Cardiac septum (tissue), 1 donor: ENCODE data around the gene ANKRD65. TPM values are rescaled to one million over a fixed set of nuclear protein-coding genes. Genes with fewer than 3 reads are reported as not detected.
"Not testable (repeated sequence)": the region's sequence is repeated elsewhere in the genome, so short reads cannot be mapped to it uniquely, and the experiment has no call there.

ENCODE experiments used
- DNase-seq: peaks from one replicate; pipeline ENCODE4 v3.0.0-alpha.2; 2020; ENCODE audit warnings: low spot score
- intact Hi-C: fragments of 100-400 bp; cut with DNase I; formaldehyde crosslinking; loops from one replicate; pipeline ENCODE4 v1.14.0; 2022
- total RNA-seq: library from RNA; stranded (reverse); fragmentation: NEBNext Ultra II Directional; extraction: Animal tissue kit (Norgen Biotek cat#: 25700); gene quantifications from one replicate; pipeline ENCODE4 v1.2.1, GENCODE V29; 2021
- donor health status: DM: no; HTN: no; CAD: no.

The ANKRD65 gene
- total RNA-seq, 1 donor from 2014 or later: 1.8 TPM

DNA sequence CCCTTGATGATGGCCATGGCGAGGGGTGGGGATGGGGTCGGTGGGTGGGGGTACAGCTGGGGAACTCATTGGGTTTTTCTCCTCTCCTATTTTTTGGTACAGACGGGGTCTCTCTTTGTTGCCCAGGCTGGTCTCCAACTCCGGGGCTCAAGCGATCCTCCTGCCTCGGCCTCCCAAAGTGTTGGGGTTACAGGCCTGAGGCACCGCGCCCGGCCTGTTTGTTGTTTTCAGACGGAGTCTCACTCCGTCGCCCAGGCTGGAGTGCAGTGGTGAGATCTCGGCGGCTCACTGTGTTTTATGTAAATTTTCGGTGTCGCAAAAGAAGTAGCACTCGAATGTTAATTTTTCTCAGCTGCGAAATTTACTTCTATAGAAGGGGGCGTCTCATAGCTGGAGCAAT is 25.6 kb upstream of the ANKRD65 start:
- intact Hi-C loops, DNase-seq: not testable (repeated sequence)

DNA sequence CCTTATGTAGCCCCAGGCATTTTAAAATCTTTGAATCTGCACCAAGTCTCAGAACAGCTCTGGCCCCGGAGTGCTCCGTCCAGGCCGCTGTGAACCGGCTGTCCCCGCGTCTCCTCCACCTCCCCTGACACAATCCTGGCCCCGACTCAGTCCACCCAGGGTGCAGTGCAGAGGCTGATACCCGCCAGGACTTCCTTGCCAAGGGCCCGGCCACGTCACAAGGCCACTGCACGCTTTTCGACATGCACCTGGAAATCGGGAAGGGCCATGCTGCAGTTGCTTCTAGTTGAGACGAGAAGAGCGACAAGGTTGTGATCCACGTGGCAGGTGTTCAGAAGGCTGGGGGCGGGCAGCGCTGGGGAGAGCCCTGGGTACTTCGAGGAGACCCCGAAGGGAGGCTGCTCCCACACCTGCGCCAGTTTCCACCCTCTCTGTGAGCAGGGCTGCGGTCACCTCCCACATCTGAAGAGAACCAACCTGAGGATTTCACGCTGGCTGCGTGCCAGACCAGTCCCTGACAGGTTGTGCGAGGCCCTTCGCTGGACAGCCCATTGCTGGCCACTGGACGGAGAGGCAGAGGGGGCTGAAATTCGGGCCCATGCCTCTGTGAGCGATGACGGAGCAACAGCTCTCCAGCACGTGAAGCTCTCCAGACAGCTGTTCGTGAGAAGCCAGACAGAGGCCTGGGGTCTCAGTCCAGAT is 21.1 kb upstream of the ANKRD65 start:
- intact Hi-C loops: loop anchor here (5.0 kb wide), 1 partner anchor 45 kb away; the partner anchor contains the start of gene CCNL2

DNA sequence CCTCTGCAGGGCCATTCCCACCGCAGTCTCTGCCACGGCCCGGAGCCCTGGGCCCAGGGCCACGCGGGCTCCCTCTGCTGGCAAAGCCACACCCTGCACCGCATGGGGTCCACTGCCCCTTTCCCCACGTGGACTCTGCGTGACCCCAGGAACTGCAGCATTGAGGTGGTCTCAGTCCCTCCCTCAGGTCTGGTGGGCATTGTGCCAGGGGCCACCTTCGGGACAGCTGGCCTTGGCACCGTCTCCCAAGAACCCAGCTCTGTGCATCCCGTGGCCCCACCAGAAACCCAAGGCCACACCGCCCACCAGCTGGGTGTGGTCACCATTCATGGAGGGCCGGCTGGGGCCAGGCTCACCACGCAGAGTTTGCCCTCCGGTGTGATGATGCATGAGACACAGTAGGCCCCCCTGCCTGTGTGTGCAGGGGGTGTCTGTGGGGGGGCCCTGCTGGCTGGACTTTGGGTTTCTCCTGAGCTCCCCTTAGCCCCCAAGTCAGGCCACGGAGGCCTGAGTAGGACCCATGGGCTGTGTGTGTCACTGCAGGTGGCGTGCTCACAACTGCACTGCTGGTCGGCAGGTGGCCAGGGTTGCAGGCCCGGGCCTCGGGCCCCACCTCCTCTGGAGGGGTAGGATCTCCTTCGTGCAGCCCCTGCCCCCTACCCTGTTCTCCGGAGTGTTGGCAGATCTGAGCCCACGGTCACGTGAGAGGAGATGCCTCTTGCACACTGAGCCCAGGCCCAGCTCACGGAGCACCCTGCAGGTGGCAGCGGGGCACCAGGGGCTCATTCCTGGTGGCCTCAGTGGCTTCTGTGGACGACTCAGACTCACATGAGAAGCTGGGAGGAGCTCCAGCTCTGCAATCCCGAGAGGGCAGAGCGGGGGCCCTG is 20.2 kb upstream of the ANKRD65 start:
- intact Hi-C loops: loop anchor here (5.0 kb wide), 1 partner anchor 44 kb away; the partner anchor contains the start of gene CCNL2
- no peak for DNase-seq

More for the DNA sequence above, 21.1 kb upstream of the ANKRD65 start:
- no peak for DNase-seq

DNA sequence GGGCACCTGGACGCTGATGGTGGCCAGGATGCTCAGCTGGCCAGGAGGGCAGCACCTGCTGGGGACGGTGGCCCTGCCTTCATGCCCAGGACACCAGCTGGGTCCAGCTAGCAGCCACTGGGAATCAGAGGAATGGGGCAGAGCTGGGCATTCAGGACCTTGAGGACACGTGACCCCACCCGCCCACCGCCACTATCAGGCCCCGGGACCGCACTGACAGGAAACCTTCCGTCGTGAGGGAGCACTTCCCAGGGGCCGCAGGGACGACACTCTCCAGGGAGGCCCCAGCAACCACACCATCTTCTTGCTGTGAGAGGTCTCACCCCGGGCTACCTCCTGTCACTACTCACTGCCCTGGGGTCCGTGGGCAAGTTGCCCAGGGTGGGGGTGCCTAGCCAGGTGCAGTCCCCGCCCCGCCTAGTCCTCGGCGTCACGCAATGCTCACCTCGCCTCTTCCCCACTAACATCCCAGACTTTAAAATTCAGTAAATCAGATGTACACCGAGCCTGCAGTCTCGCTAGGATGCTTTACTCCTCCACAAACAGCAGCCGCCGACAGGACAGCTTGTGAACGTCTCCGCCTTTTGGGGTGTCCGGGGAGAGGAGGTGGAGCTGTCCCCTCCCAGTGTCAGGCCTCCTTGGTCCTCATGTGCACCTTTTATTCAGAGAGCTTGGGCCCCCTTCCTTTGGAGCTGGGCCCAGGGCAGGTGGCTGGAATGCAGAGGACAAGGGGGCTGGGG is 19.4 kb upstream of the ANKRD65 start:
- intact Hi-C loops: loop anchor here (5.0 kb wide), 1 partner anchor 43 kb away; the partner anchor contains the start of gene CCNL2
- no peak for DNase-seq

DNA sequence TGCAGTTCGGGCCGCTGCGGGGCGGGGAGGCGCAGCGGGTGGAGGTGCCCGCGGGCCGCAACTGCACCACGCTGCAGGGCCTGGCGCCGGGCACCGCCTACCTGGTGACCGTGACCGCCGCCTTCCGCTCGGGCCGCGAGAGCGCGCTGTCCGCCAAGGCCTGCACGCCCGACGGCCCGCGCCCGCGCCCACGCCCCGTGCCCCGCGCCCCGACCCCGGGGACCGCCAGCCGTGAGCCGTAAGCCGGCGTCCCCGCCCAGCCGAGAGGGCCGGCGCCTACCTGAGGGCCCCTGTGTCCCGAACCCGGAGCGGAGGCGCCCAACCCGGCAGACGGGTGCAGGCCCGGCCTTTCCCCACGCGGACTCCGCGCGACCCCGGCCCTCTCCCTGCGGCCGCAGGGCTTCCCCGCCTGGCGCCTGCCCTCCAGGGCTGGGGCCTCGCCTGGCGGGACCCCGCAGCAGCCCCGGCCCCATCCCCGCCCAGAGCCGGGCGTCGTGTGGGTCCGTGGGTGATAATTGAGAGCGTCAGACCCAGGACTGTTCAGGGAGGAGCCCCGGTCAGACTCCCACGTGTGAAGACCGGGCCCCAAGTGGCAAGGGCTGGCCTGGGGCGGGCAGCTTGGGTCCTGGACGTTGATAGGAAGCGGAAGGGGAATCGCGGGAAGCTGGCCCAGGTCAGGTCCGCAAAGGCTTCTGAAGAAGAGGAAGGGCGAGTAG is 18.6 kb upstream of the ANKRD65 start:
- no peak for DNase-seq

DNA sequence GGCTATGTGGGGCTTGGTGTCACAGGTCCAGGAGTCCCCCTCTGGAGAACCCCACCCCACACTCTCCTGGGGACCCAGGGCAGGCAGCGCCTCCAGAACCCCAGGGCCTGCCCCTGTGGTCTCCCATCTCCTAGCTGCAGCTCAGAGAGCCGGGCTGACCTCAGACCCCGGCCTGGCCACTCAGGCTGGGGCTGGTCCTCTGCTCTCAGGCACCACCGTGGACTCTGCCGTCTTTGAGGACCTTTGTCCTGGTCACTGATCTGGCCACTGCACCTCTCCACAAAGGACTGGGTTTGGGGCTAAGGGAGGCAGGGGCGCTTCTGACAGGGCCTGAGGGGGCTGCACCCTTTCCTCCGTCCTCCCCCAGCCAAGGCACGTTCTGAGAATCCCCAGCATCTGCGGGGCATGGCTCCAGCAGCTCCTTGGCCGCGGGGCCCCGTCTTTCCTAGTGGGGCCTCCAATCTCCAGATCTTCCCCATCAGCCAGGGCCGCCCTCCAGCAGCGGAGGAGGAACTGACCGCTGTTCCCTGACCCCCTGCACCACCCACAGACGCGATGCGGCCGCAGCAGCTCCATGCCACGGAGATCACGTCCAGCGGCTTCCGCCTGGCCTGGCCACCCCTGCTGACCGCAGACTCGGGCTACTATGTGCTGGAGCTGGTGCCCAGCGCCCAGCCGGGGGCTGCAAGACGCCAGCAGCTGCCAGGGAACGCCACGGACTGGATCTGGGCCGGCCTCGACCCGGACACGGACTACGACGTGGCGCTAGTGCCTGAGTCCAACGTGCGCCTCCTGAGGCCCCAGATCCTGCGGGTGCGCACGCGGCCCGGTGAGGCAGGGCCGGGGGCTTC is 17.7 kb upstream of the ANKRD65 start:
- no peak for DNase-seq
- intact Hi-C loops: no loop called here

More for the DNA sequence above, 18.6 kb upstream of the ANKRD65 start:
- intact Hi-C loops: loop anchor here (5.0 kb wide), 1 partner anchor 42 kb away; the partner anchor contains the start of gene CCNL2

DNA sequence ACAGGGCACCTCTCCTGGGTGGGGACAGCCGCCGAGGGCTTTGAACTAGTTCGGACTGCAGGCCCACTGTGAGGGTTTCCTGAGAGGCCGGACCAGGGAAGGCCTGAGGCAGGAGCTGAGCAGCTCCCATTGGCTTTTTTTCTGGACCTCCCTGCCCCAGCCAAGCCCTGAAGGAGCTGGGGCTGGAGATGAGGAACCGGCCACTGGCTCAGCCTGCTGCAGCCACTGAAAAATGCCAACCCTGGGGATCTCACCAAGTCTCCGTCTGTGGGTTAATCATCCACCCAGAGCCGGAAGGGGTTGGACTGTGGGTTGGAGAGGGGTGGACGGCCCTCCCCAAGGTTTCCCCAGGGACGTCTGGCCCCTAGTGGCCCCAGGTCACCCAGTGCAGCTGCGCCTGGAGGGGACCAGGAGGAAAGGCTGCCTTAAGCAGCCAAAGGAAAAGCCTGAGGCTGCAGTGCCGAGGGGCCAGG is 16.9 kb upstream of the ANKRD65 start:
- no peak for DNase-seq
- intact Hi-C loops: no loop called here

DNA sequence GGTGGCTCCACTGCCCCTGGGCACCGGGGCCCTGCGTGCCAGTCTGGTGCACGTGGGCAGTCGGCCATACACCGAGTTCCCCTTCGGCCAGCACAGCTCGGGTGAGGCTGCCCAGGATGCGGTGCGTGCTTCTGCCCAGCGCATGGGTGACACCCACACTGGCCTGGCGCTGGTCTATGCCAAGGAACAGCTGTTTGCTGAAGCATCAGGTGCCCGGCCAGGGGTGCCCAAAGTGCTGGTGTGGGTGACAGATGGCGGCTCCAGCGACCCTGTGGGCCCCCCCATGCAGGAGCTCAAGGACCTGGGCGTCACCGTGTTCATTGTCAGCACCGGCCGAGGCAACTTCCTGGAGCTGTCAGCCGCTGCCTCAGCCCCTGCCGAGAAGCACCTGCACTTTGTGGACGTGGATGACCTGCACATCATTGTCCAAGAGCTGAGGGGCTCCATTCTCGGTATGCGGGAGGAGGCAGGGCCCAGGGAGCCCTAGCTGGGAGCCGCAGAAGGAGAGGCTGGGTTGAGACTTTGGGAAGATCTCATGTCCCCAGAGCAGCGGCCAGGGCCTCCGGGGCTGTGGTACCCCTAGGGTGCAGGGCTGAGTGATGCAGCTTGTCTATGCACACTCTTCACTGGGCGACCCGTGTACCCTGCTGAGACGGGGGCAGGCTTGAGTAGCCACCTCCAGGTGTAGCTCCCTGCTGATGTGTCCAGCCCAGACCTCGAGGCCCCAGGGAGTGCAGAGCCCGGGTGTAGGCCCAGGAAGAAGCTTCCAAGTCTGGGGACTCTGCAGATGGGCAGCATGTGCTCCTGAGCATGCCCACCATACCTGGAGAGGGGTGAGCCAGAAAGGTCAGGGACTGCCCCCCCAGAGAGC is 16.2 kb upstream of the ANKRD65 start:
- intact Hi-C loops: no loop called here

DNA sequence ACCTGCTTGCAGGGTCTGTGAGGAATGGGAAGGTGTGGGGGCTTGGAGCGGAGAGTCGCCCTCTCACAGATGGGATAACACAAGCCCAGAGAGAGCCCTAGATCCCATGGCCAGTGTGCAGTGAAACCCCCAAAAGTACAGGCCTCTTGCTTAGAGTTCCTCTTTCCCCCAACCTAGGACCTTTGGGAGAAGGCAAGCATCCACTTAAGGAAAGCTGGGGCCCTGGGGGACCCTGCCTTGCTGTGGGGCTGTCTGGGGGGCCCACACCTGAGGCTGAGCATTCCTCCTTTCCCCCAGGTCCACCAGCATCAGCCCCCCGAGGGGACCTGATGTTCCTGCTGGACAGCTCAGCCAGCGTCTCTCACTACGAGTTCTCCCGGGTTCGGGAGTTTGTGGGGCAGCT is 15.6 kb upstream of the ANKRD65 start:
- intact Hi-C loops: no loop called here
- no peak for DNase-seq

More for the DNA sequence above, 16.2 kb upstream of the ANKRD65 start:
- no peak for DNase-seq

DNA sequence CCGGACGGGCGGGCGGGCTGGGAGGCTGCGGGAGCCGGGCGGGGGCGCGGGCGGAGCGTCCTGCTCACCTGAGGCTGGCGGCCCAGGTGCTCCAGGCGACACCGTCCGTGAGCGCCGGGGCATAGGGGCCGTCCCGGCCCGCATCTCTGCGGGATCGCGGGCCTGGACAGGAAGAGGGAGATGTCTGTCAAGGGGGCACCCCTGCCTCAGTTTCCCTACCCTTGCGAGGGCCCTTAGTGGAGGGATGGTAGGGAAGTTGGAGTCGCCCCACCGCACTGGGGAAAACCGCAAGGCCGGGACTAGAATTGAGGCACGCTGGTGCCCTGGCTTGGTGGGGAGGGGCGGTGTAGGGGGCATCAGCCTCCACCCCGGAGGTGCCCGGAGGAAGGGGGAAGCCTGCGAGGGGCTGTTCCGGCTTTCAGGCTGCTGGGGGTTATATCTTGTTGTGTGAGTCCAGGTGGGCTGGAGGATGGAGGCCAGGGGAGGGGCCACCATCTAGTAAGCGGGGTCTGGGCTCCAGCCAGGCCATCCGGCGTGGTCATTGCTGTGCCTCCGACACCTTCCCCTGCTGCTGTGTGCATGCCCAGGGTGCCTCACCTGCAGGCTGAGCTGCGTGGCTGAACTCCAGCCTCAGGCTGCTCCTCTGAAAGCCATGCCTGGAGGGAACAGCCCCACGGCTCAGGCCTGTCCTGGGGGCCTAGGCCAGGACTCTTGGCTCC is 15.0 kb upstream of the ANKRD65 start:
- DNase-seq: no peak
- intact Hi-C loops: no loop called here

DNA sequence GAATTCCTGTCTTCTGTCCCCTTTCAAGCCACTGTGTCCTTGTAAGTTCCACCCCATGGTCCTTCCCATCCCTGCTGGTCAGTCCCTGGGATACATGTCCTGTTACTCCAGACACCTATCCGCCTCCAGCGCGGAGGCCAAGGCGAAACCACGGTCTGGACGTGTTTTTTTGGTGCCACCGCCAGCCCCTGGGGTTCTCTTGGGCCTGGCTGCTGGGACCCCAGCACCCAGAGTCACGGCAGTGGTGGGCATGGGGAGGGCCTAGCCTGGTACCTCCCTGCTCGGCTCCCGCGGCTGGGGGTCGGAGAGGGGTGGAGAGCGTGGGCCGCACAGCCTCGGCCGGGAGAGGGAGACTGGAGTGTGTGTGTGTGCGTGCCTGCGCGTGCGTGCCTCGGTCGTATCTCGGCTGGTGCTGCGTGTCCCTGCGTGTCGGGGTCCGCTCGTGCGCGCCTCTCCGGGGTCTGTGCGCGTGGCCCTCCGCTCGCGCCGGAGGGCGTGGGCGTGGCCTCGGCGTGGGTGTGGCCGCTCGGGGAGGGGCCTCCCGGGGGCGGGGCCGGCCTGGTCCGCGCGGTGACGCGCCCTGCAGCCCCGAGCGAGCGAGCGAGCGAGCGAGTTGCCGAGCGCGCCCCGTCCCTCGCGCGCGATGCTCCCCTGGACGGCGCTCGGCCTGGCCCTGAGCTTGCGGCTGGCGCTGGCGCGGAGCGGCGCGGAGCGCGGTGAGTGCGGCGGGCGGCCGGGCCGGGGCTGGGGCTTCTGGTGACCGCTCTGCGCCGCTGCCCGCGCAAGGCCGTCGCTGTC is 14.2 kb upstream of the ANKRD65 start, which contains the start of gene VWA1:
TSS of gene VWA1 (plus strand) at position 585 of the 798 bp plus-strand sequence. CDS start at position 644, 59 bp downstream.
- intact Hi-C loops: no loop called here
- DNase-seq: no peak

DNA sequence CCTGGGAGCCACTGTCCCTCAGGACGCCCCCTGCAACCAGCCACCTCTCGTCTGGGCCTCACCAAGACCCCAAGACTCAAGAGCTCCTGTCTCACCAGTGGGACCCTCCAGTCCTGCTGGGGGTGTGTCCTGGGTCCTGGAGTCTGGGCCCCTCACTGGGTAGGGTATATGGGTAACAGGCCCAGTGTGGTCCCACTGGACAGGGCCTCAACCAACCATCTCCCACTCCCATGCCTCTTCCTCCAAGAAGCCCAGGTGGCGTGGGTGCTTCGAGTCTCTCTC is 13.7 kb upstream of the ANKRD65 start:
- intact Hi-C loops: loop anchor here (5.0 kb wide), 1 partner anchor 77 kb away; the partner anchor contains the start of gene MXRA8
- DNase-seq: no peak

DNA sequence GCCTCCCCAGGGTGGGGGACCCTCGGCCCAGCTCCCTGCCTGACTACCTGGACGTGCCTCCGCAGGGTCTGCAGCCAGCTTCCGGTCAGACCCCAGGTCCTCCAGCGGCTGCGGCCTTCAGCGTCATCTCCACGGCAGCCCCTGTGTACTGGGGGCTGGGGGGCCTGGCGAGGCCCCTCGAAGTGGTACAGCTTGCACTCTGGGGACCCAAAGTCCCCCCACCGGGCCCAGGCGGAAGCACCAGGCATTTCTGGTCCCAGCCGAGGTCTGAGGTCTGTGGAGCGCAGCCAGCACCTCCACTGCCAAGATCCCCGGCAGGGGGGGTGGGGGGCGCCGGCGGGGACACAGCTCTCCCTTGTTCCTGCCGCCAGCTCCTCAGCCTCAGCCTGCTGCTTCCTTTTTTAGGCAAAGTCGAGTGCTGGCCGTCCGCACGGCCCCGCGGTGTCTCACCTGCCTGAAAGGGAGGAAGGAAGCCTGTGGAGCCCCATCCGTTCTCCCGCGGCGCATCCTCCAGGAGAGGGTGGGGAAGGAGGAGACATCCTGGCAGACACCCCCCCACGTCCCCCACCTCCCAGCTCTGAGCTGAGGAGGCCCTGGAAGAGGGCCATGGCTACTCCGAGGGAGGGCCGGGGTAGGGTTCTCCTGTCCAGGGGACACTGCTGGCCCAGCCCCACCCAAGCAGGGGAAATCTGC is 13.2 kb upstream of the ANKRD65 start:
- intact Hi-C loops: loop anchor here (5.0 kb wide), 1 partner anchor 77 kb away; the partner anchor contains the start of gene MXRA8
- peak; percentile 84 for DNase-seq

DNA sequence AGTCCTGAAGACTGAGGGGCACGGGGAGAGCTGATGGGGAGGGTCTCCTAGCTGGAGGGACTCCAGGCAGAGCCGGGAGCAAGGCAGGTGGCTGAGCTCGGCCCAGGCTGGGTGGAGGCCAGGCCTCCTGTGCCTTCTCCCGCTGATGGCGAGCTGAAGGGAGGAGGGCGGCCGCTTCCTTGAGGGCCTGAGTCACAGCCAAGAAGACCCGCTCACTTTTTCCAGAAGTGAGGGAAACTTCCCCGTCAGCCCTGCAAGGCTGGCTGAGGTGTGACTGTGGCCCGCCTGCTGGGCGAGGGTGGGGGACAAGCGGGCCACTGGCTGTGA is 12.7 kb upstream of the ANKRD65 start:
- intact Hi-C loops: loop anchor here (5.0 kb wide), 1 partner anchor 76 kb away; the partner anchor contains the start of gene MXRA8
- DNase-seq: no peak
